Suprapubic skin (tissue), 4 donors: ENCODE data around the gene ZNF532. TPM values are rescaled to one million over a fixed set of nuclear protein-coding genes. Genes with fewer than 3 reads are reported as not detected.

Source experiments
- DNase-seq, 2 donors: peaks; one replicate each; pipeline ENCODE4 v3.0.0-alpha.2; 2019; ENCODE audit warnings: low spot score in 2 of 2
- H3K27ac ChIP-seq: fragments of 200-600 bp; sonication (generic); one replicate; pipeline ENCODE4 v1.5.1; 2019
- H3K27me3 ChIP-seq: fragments of 200-600 bp; sonication (generic); one replicate; pipeline ENCODE4 v1.5.1; 2019
- H3K36me3 ChIP-seq: fragments of 200-600 bp; sonication (generic); one replicate; pipeline ENCODE4 v1.5.1; 2019
- H3K4me1 ChIP-seq: fragments of 200-600 bp; sonication (generic); one replicate; pipeline ENCODE4 v1.5.1; 2019
- H3K4me3 ChIP-seq: fragments of 200-600 bp; sonication (generic); one replicate; pipeline ENCODE4 v1.5.1; 2019; ENCODE audit warnings: mild to moderate bottlenecking
- H3K9me3 ChIP-seq: fragments of 200-600 bp; sonication (generic); one replicate; pipeline ENCODE4 v1.5.1; 2019
- EP300 ChIP-seq: sonication (generic); formaldehyde crosslinking; IDR thresholded peaks from one replicate; pipeline ENCODE4 v1.6.1; 2017; ENCODE audit warnings: antibody characterized with exemption
- POLR2A ChIP-seq, 2 donors: fragments of 450-650 bp; IDR thresholded peaks; one replicate each; pipeline ENCODE4 v1.6.1; 2017; ENCODE audit warnings: antibody characterized with exemption in 2 of 2, mild to moderate bottlenecking in 2 of 2, moderate library complexity in 2 of 2
- POLR2AphosphoS5 ChIP-seq, 3 donors: sonication (generic); formaldehyde crosslinking; IDR thresholded peaks; one replicate each; pipeline ENCODE4 v1.6.1; 2017; ENCODE audit warnings: antibody characterized with exemption in 3 of 3
- WGBS: methylation state at CpG from one replicate; pipeline ENCODE4 v1.1.5; 2018; 5-methylcytosine and 5-hydroxymethylcytosine counted together
- total RNA-seq, 4 donors: library from RNA; depleted of rRNA; stranded (reverse); fragments of >200 nt; gene quantifications; one replicate each; pipeline ENCODE4 v1.1.0, GENCODE V29; 2016
- TF ChIP-seq, protein P1 (sequence below), 2 donors: fragments of 200-600 bp in 1 of 2; fragments of 450-650 bp in 1 of 2; sonication (generic) in 1 of 2; IDR thresholded peaks; one replicate each; pipeline ENCODE4 v1.5.1; 2016 to 2019; ENCODE audit warnings: antibody characterized with exemption in 2 of 2, mild to moderate bottlenecking in 1 of 2, moderate library complexity in 1 of 2

Gene ZNF532
- total RNA-seq, 4 donors from 2014 or later: 31.1 to 58.5 (median 51.7) TPM

DNA sequence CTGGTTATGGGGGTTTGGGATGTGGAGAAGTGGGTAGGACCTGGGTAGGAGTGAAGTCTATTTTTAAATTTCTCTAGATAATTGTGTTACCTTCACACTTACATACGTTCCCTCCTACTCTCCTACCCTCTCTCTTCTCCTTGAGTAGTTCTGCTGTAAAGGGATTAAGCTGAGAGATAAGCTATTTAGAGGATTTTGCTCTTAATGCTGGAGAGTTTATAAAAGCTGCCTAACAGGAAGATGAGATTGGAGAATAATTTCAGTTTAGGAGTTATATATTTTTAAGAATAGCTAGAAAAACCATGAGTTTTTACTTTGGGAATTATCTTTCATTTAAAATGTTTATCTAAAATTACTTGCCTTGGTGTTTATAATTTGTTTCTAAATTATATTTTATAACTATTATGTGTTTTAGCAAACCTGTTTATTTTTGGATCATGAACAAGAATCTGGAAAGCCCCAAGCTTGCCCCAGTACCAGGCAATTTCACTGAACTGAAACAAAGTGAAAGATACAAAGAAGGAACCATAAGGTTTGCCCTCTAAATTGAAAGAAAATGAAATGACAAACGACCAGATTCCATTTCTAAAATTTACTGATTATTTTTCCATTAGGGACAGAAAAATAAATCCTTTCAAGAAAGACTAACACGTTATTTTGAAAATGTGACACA, 101.5 kb downstream of the ZNF532 start:
- DNase-seq: no peak
- Histone ChIP-seq H3K4me1 (peaks cover 4% of the 10 kb centered on the region), H3K9me3 (no peaks in the 10 kb centered on the region), H3K4me3 (no peak overlapping the region), H3K27me3 (no peaks in the 10 kb centered on the region), H3K27ac (no peak overlapping the region), H3K36me3 (peaks cover 19% of the 10 kb centered on the region)
- TF ChIP-seq, protein P1, sequence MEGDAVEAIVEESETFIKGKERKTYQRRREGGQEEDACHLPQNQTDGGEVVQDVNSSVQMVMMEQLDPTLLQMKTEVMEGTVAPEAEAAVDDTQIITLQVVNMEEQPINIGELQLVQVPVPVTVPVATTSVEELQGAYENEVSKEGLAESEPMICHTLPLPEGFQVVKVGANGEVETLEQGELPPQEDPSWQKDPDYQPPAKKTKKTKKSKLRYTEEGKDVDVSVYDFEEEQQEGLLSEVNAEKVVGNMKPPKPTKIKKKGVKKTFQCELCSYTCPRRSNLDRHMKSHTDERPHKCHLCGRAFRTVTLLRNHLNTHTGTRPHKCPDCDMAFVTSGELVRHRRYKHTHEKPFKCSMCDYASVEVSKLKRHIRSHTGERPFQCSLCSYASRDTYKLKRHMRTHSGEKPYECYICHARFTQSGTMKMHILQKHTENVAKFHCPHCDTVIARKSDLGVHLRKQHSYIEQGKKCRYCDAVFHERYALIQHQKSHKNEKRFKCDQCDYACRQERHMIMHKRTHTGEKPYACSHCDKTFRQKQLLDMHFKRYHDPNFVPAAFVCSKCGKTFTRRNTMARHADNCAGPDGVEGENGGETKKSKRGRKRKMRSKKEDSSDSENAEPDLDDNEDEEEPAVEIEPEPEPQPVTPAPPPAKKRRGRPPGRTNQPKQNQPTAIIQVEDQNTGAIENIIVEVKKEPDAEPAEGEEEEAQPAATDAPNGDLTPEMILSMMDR (IDR thresholded peaks at IDR 0.05): no peak
- TF ChIP-seq POLR2A (IDR thresholded peaks at IDR 0.05) (no peak), POLR2AphosphoS5 (IDR thresholded peaks at IDR 0.05) (no peak)
- WGBS: 52% methylated on average over 3 of the region's 3 CpGs

DNA sequence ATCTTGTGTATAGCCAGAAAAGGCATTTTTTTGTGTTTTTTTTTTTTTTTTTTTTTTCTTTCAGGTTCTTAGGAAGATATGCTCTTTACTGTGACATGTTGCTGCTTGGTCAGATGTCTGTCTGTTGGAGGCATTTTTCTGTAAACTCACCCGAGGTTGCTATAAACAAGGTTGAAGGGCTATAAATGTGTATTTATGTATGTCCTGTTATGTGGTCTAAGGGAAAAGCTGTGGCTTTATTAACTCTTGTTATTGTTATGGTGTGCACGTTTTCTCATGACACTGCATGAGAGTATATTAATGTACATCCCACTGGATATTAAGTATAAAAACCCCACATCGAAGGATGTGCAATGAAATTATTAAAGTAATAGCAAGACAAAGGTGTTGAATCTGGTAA, 102.0 kb downstream of the ZNF532 start:
- DNase-seq: no peak
- H3K9me3 ChIP-seq: no peaks in the 10 kb centered on the region
- H3K27me3 ChIP-seq: no peaks in the 10 kb centered on the region
- WGBS: 77% methylated on average over 3 of the region's 3 CpGs
- H3K4me3 ChIP-seq: no peak overlapping the region
- TF ChIP-seq POLR2A (IDR thresholded peaks at IDR 0.05): no peak
- TF ChIP-seq, protein P1 (IDR thresholded peaks at IDR 0.05): no peak
- no peak for TF ChIP-seq EP300
- no peak for TF ChIP-seq POLR2AphosphoS5 (IDR thresholded peaks at IDR 0.05)
- no peak overlapping the region for H3K27ac ChIP-seq
- H3K4me1 ChIP-seq: peaks cover 4% of the 10 kb centered on the region
- H3K36me3 ChIP-seq: peaks cover 14% of the 10 kb centered on the region

DNA sequence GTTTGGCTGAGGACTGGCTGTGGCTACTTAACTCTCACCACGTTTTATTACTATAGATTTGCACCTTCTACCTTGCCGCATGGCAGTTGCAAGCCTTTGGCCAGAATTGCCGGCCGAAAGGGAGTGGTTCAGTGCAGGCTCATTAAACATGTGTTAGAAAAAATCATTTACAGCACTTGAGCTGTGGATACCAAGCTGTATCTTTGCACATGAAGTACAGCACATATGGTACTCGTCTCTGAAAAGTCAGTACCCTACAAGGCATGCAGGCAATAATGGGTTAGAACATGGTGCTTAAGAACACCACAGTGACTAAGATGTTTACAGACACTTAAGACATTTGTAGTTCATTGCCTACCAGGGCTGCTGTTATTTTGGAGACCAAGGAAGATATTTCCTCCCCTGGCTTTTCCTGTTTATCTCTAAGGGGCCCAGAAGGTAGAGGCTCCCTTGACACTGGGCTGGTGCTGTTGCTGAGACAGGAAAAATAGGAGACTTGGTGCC, 103.1 kb downstream of the ZNF532 start:
- WGBS: 87% methylated on average over 5 of the region's 5 CpGs
- Histone ChIP-seq H3K4me1 (peaks cover 4% of the 10 kb centered on the region), H3K27ac (no peak overlapping the region)

DNA sequence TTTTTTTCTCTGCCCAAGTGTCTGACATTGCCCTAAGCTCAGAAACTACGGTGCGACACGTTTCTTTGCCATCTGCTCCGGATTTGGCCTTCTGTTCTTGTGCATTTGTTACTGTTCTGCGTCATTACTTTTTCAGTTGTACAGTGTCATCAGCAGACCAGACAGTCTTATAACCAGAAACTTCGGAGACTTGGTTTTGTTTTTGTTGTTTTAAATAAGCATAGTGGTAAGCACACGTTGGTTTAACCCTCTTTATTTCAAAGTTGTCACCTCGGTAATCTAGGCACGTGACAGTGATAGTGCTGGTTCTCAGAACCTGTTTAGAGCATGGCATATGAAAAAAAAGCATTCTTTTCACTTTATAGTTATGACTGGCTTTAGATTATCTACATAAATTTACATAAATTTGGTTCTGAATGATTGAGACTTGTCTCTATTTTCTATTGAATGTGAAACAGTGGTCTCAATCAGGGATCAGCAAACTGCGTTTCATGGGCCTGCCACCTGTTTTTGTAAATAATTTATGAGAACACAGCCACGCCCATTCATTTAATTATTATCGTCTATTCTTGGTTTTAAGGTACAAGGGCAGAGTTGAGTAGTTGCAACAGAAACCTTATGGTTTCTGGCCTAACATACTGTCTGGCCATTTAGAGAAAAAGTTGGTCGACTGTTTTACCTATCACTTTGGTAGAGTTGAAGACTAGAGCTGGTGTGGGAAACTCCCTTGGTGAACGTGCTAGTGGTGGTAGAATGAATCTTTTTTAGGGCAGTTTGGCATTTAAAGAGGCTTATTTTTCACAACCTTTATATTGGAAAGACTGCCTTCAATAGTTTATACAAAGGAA, 106.5 kb downstream of the ZNF532 start:
- H3K4me1 ChIP-seq: no peaks in the 10 kb centered on the region
- H3K36me3 ChIP-seq: peaks cover 11% of the 10 kb centered on the region
- H3K9me3 ChIP-seq: no peaks in the 10 kb centered on the region
- WGBS: 92% methylated on average over 14 of the region's 14 CpGs
- TF ChIP-seq POLR2AphosphoS5 (IDR thresholded peaks at IDR 0.05): no peak
- TF ChIP-seq EP300: no peak
- no peak for TF ChIP-seq POLR2A (IDR thresholded peaks at IDR 0.05)
- TF ChIP-seq, protein P1 (IDR thresholded peaks at IDR 0.05): no peak
- no peak for DNase-seq
- H3K4me3 ChIP-seq: no peak overlapping the region
- no peak overlapping the region for H3K27ac ChIP-seq
- H3K27me3 ChIP-seq: no peaks in the 10 kb centered on the region

More for the DNA sequence above, 103.1 kb downstream of the ZNF532 start:
- H3K4me3 ChIP-seq: no peak overlapping the region
- peaks cover 13% of the 10 kb centered on the region for H3K36me3 ChIP-seq
- no peaks in the 10 kb centered on the region for H3K9me3 ChIP-seq
- no peak for DNase-seq
- no peaks in the 10 kb centered on the region for H3K27me3 ChIP-seq
- TF ChIP-seq POLR2AphosphoS5 (IDR thresholded peaks at IDR 0.05) (no peak), POLR2A (IDR thresholded peaks at IDR 0.05) (no peak), EP300 (no peak)
- TF ChIP-seq, protein P1 (IDR thresholded peaks at IDR 0.05): no peak

DNA sequence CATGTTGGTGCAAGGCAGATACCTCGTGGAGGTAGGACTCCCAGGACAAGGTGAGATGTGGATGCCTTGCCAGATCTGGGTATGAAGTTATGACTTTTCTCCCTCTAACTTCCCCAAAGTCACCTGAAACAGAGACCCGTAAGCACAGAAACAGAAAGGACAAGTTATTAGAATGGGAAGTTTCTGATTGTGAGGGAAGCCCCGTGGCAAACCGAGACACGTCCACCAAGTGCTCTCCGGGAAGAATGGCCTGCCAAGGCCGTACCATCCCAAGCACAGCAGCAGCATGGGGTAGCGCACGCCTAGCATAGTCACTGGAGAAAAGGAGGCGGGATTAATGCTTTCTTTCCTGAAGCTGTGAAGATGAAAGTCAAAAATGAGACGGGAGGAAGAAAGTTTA, 110.6 kb downstream of the ZNF532 start:
- no peak for TF ChIP-seq EP300
- no peak for TF ChIP-seq POLR2A (IDR thresholded peaks at IDR 0.05)
- TF ChIP-seq, protein P1 (IDR thresholded peaks at IDR 0.05): no peak
- TF ChIP-seq POLR2AphosphoS5 (IDR thresholded peaks at IDR 0.05): no peak
- DNase-seq: no peak
- H3K9me3 ChIP-seq: no peaks in the 10 kb centered on the region
- H3K36me3 ChIP-seq: peaks cover 20% of the 10 kb centered on the region
- no peaks in the 10 kb centered on the region for H3K27me3 ChIP-seq
- WGBS: 70% methylated on average over 11 of the region's 11 CpGs
- no peak overlapping the region for H3K4me3 ChIP-seq
- no peak overlapping the region for H3K27ac ChIP-seq
- H3K4me1 ChIP-seq: no peaks in the 10 kb centered on the region
